Gastroesophageal sphincter (tissue), 3 donors: ENCODE results near the gene SNX8.

ENCODE experiments used
- POLR2A ChIP-seq, 2 donors: fragments of 450-650 bp; IDR thresholded peaks; one replicate each; pipeline ENCODE4 v1.6.1; 2017; ENCODE audit warnings: antibody characterized with exemption in 2 of 2, mild to moderate bottlenecking in 2 of 2, moderate library complexity in 1 of 2
- TF ChIP-seq, protein P1 (sequence below), 4 experiments: fragments of 200-600 bp in 2 of 4; fragments of 450-650 bp in 2 of 4; sonication (generic) in 1 of 4; IDR thresholded peaks; one replicate each; pipeline ENCODE4 v1.5.1; 2017 to 2019; ENCODE audit warnings: antibody characterized with exemption in 4 of 4, mild to moderate bottlenecking in 2 of 4, moderate library complexity in 2 of 4

DNA sequence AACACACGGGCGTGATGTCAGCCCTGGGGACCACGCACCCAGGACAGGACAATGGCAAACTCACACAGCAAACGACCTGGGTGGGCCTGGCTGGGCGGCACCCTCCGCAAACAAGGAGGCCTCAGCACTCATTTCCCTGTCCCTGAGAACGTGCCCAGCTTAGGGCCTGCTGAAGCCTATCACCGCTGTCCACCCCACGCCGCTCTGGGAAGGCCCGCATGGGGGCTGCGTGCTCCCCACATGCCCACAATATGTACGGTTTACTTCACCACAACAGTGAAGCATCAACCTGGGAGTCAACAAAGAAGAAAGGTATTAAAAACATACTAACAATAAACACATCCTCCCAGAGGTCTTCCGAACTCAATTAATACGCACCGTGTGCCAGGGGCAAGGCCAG lies 93.7 kb downstream of the SNX8 start:
- TF ChIP-seq, protein P1, sequence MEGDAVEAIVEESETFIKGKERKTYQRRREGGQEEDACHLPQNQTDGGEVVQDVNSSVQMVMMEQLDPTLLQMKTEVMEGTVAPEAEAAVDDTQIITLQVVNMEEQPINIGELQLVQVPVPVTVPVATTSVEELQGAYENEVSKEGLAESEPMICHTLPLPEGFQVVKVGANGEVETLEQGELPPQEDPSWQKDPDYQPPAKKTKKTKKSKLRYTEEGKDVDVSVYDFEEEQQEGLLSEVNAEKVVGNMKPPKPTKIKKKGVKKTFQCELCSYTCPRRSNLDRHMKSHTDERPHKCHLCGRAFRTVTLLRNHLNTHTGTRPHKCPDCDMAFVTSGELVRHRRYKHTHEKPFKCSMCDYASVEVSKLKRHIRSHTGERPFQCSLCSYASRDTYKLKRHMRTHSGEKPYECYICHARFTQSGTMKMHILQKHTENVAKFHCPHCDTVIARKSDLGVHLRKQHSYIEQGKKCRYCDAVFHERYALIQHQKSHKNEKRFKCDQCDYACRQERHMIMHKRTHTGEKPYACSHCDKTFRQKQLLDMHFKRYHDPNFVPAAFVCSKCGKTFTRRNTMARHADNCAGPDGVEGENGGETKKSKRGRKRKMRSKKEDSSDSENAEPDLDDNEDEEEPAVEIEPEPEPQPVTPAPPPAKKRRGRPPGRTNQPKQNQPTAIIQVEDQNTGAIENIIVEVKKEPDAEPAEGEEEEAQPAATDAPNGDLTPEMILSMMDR (IDR thresholded peaks at IDR 0.05): no peak
- no peak for TF ChIP-seq POLR2A (IDR thresholded peaks at IDR 0.05)
